ENCODE measurements around the gene ASPSCR1.

Gene ASPSCR1

DNA sequence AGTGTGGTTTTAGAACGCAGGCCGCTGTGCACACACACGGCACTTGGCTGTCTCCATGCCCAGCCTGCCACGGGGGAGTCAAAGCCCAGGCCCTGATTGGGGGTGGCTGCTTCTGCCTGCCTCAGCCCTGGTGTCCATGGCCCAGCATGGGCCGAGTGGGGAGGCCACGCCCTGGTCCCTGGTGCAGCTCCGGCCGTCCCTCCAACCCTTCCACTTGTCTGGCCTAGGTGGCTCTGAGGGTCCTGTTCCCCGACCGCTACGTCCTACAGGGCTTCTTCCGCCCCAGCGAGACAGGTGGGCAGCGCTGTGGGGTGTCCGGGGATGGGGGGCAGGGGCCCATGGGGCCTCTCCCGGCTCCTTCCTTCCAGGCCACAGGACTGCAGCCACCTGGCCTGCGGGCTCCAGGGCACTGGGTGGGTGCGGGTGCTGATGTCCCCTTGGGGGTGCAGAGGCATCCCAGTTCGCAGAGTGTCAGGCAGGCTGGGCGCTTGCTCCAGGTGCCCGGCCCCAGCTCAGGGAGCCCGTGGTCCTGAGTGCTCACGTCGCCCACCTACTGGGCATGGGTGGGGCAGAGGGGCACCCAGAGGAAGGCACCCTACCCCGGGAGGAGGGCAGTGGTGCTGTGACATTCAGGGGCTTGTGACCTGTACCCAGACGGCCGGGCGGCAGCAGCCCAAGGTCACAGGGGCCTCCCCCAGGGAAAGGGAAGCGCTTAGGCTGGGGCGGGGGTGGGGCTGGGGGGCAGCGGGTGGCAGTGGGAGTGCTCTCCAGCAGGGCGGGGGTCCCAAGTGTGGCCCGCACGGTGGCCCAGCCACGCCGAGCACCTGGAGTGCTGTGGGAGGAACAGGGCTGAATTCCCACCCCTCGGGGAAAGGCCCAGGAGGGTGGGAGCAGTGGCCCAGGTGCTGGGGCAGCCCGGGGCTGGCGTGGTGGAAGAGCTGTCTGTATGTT lies 33.4 kb downstream of the ASPSCR1 start:
- H3K4me3 ChIP-seq (replicated peaks; ENCODE audit: low read depth, low read length) = no peak overlapping the region
- DNase-seq (ENCODE audit: extremely low read depth, low read depth) = no peak
- TF ChIP-seq CTCF (IDR thresholded peaks at IDR 0.05; ENCODE audit: low read depth, low read length, missing control alignments) = no peak

DNA sequence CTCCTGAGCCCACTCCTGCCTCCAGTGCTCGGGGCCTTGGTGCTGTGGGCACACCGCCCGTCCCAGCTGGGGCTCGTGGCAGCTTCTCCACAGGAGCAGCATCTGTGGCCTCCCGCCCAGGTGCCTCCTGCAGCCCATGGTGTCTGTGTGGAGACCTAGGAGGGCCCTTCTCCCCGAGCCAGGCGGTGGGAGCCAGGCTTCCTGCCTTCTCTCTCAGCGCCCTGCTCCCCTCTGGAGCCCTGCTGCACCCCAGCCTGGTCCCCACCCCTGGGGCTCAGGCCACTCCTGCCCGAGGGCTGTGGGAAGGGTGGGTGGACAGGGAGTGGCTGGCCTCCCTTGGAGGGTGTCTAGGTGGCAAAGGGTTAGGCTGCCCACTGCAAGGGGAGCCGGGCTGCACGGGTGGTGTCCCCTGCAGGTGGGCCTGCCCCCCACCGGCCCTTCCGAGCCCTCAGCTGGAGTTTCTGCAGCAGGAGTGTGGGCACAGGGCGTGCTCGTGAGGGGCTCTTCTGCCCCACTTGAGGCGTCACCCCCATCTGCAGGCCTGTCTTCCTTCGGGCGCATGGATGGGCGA lies 34.3 kb downstream of the ASPSCR1 start:
- H3K4me3 ChIP-seq (replicated peaks; ENCODE audit: low read depth, low read length) = no peak overlapping the region
- no peak for DNase-seq (ENCODE audit: extremely low read depth, low read depth)
- no peak for TF ChIP-seq CTCF (IDR thresholded peaks at IDR 0.05; ENCODE audit: low read depth, low read length, missing control alignments)

DNA sequence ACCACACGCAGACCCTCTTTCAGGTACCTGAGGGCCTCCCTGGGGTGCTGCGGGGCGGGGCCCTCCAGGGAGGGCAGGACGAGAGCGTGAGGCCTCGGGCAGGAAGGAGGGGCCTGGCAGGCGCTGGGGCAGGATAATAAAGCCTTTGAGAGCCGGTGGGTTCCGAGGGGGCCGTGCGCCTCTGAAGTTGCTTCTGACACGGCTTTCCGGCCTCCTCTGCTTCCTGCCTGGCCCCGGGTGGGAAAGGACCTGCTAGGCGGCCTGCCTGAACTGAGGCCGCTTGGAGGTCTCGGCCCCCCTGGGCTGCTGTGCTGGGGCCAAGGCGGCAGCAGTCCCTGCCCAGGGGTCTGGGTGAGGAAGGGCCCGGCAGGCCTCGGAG lies 34.8 kb downstream of the ASPSCR1 start:
- H3K4me3 ChIP-seq (replicated peaks; ENCODE audit: low read depth, low read length) = no peak overlapping the region
- TF ChIP-seq CTCF (IDR thresholded peaks at IDR 0.05; ENCODE audit: low read depth, low read length, missing control alignments) = no peak
- DNase-seq (ENCODE audit: extremely low read depth, low read depth) = no peak

GRCh38 chr17:82012640-82013295 lies 35.3 kb downstream of the ASPSCR1 start:
- no peak overlapping the region for H3K4me3 ChIP-seq (replicated peaks; ENCODE audit: low read depth, low read length)
- DNase-seq (ENCODE audit: extremely low read depth, low read depth) = no peak
- TF ChIP-seq CTCF (IDR thresholded peaks at IDR 0.05; ENCODE audit: low read depth, low read length, missing control alignments) = no peak

DNA sequence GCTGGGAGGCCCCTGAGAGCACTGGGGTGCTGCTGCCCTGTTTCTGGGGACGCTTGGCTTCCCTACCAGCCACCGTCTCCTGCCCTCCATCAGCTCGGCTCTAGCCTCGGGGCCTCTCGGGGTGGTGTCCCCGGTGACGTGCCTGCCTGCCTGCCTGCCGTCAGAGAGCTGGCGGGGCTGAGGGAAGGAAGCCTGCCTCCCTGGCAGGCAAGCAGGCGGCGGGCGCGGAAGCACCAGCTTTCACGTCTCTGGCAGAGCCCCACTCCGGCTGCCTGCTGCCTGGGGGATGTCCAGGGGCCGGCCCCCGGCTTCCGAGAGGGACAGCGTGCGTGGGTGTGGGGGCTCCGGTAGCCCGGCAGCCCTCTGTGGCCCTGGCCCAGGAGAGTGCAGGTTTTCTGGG lies 35.9 kb downstream of the ASPSCR1 start:
- H3K4me3 ChIP-seq (replicated peaks; ENCODE audit: low read depth, low read length) = no peak overlapping the region
- no peak for TF ChIP-seq CTCF (IDR thresholded peaks at IDR 0.05; ENCODE audit: low read depth, low read length, missing control alignments)
- no peak for DNase-seq (ENCODE audit: extremely low read depth, low read depth)

DNA sequence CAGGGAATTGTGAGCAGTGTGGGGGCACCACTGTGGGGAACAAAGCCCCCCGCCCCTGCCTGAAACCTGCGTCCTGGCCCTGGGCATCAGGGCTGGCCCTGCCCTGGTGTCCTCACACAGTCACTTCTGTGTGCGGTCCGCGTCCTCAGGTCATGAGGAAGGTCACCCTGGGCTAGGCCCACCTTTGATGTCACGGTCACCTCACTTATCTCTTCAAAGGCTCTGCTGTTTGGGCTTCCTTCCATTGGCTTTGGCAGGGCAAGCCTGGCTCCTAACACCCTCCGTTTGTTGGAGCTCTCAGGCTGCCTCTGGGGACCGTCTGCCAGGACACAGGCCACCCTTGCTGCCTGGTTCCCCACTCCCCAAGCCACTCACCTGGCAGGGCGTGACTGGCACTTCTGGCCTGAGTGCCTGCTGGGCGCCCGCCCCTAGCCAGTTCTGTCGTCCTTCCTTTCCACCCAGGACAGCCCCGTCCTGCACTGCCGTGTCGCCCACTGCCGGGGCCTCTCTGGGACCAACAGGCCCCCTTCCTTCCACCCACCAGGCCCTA lies 36.4 kb downstream of the ASPSCR1 start:
- no peak for DNase-seq (ENCODE audit: extremely low read depth, low read depth)
- no peak for TF ChIP-seq CTCF (IDR thresholded peaks at IDR 0.05; ENCODE audit: low read depth, low read length, missing control alignments)
- no peak overlapping the region for H3K4me3 ChIP-seq (replicated peaks; ENCODE audit: low read depth, low read length)
